Tibial artery (tissue), 4 donors: ENCODE measurements around the gene PPP6R3.

Source experiments
- DNase-seq, 2 donors: peaks; one replicate each; pipeline ENCODE4 v3.0.0-alpha.2; 2019
- H3K27ac ChIP-seq, 2 donors: fragments of 200-600 bp; sonication (generic) in 1 of 2; 1 replicate in 1 of 2; 2 replicates in 1 of 2; pipeline ENCODE4 v1.5.1; 2018 to 2019; ENCODE audit warnings: mild to moderate bottlenecking in 1 of 2
- H3K27me3 ChIP-seq, 2 donors: fragments of 200-600 bp; sonication (generic) in 1 of 2; one replicate each; pipeline versions ENCODE4 v1.5.1 to v1.6.0; 2016 to 2019
- H3K36me3 ChIP-seq, 3 donors: fragments of 200-600 bp; sonication (generic) in 2 of 3; one replicate each; pipeline ENCODE4 v1.5.1; 2016 to 2019; ENCODE audit warnings: mild to moderate bottlenecking in 2 of 3
- H3K4me1 ChIP-seq, 4 donors: fragments of 200-600 bp; sonication (generic) in 2 of 4; 1 replicate in 3 of 4; 2 replicates in 1 of 4; pipeline ENCODE4 v1.5.1; 2016 to 2019
- H3K4me3 ChIP-seq, 2 donors: fragments of 200-600 bp; sonication (generic) in 1 of 2; 1 replicate in 1 of 2; 2 replicates in 1 of 2; pipeline ENCODE4 v1.5.1; 2018 to 2019; ENCODE audit warnings: mild to moderate bottlenecking in 2 of 2
- H3K9me3 ChIP-seq, 3 donors: fragments of 200-600 bp; sonication (generic) in 1 of 3; one replicate each; pipeline ENCODE4 v1.5.1; 2016 to 2019
- CTCF ChIP-seq, 2 experiments: fragments of 200-600 bp in 1 of 2; fragments of 450-650 bp in 1 of 2; IDR thresholded peaks; one replicate each; pipeline ENCODE4 v1.5.1; 2017 to 2019; ENCODE audit warnings: antibody characterized with exemption in 2 of 2, mild to moderate bottlenecking in 1 of 2, moderate library complexity in 1 of 2
- intact Hi-C: fragments of 100-400 bp; cut with DNase I; formaldehyde crosslinking; loops from one replicate; pipeline ENCODE4 v1.15.0; 2023; ENCODE audit warnings: low total_unique reads

PPP6R3 gene

DNA sequence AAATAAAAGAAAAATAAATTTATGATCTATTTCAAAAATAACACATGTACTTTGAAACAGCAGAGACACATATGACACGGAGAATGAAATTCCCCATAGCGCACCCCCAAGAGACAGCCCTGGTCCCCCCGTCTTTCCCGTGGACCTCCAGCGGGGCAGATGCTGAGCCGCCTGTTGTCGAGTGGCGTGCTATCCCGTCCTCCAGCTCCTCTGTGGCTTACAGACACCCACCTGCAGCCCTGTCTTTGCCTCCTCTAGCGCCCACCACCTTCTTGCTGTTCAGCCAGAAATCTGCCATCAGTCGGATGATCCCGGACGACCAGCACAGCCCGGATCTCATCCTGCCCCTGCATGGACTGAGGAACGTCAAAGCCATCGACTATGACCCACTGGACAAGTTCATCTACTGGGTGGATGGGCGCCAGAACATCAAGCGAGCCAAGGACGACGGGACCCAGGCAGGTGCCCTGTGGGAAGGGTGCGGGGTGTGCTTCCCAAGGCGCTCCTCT is 44.4 kb upstream of the PPP6R3 start:
- Histone ChIP-seq H3K9me3 (no peaks in the 10 kb centered on the region), H3K4me1 (no peaks in the 10 kb centered on the region), H3K36me3 (peaks cover 62 to 95% (median 79%) of the 10 kb centered on the region in 3 donors), H3K27me3 (no peaks in the 10 kb centered on the region), H3K27ac (no peak overlapping the region), H3K4me3 (no peak overlapping the region)
- TF ChIP-seq CTCF (IDR thresholded peaks at IDR 0.05), result no peak
- DNase-seq, result no peak
- intact Hi-C loops, result no loop called here

DNA sequence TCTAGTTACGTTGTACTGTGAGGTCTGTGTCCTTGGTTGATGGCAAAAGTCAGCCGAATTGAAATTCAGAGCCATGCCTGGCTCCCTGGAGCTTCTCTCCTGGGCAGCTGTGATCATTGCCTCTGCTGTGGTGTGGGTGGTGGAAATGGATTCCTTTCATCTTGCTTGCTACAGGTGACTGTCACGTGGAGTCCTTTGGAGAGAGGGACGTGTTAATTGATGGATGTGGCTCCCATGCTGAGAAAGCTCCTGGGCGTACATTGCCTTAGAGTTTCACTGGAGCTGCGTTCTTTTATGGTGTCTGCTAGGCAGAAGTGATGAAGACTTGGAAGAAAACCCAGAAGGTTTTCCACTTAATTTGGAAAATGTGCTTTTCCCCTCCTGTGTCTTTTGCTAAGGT is 41.9 kb upstream of the PPP6R3 start:
- no peak for TF ChIP-seq CTCF (IDR thresholded peaks at IDR 0.05)
- H3K27ac ChIP-seq, result no peak overlapping the region
- no peaks in the 10 kb centered on the region for H3K4me1 ChIP-seq
- DNase-seq, result no peak
- H3K4me3 ChIP-seq, result no peak overlapping the region
- H3K36me3 ChIP-seq, result peaks cover 43 to 91% (median 70%) of the 10 kb centered on the region in 3 donors
- intact Hi-C loops, result no loop called here
- H3K9me3 ChIP-seq, result no peaks in the 10 kb centered on the region
- H3K27me3 ChIP-seq, result no peaks in the 10 kb centered on the region

- H3K36me3 ChIP-seq, result peaks cover 43 to 91% (median 70%) of the 10 kb centered on the region in 3 donors
- DNase-seq, result no peak
- intact Hi-C loops, result no loop called here
Observed at GRCh38 chr11:68420171-68420570, 40.4 kb upstream of the PPP6R3 start.

GRCh38 chr11:68423481-68423880 is 37.1 kb upstream of the PPP6R3 start:
- no peaks in the 10 kb centered on the region for H3K4me1 ChIP-seq
- intact Hi-C loops, result no loop called here
- no peak overlapping the region for H3K27ac ChIP-seq
- TF ChIP-seq CTCF (IDR thresholded peaks at IDR 0.05), result no peak
- no peak overlapping the region for H3K4me3 ChIP-seq
- peaks cover 59 to 96% (median 77%) of the 10 kb centered on the region in 3 donors for H3K36me3 ChIP-seq
- DNase-seq, result no peak
- no peaks in the 10 kb centered on the region for H3K27me3 ChIP-seq
- H3K9me3 ChIP-seq, result no peaks in the 10 kb centered on the region

More at GRCh38 chr11:68420171-68420570, 40.4 kb upstream of the PPP6R3 start:
- H3K9me3 ChIP-seq, result no peaks in the 10 kb centered on the region
- H3K4me1 ChIP-seq, result no peaks in the 10 kb centered on the region
- TF ChIP-seq CTCF (IDR thresholded peaks at IDR 0.05), result no peak
- no peak overlapping the region for H3K27ac ChIP-seq
- no peaks in the 10 kb centered on the region for H3K27me3 ChIP-seq
- no peak overlapping the region for H3K4me3 ChIP-seq

- intact Hi-C loops, result no loop called here
- Histone ChIP-seq H3K27ac (no peak overlapping the region), H3K36me3 (peaks cover 66 to 96% (median 77%) of the 10 kb centered on the region in 3 donors), H3K4me1 (no peaks in the 10 kb centered on the region), H3K27me3 (no peaks in the 10 kb centered on the region), H3K9me3 (peaks cover 0 to 4% (median 4%) of the 10 kb centered on the region in 3 donors), H3K4me3 (no peak overlapping the region)
- TF ChIP-seq CTCF (IDR thresholded peaks at IDR 0.05), result no peak
- DNase-seq, result no peak
Observed at GRCh38 chr11:68424101-68424632, 36.4 kb upstream of the PPP6R3 start.
